HG02610 (cell line): Measurements from ENCODE around the gene PCBP2.
"Not testable (repeated sequence)": the region's sequence is repeated elsewhere in the genome, so short reads cannot be mapped to it uniquely, and the experiment has no call there.

Source experiments
- ATAC-seq: cut with Tn5 transposase; IDR thresholded peaks from one replicate; pipeline ENCODE4 v1.9.1; 2021; ENCODE audit warnings: mild to moderate bottlenecking, moderate library complexity; ENCODE audit not compliant: unreplicated experiment

Gene PCBP2

GRCh38 chr12:53468282-53468681 is 16.4 kb downstream of the PCBP2 start:
- ATAC-seq: no peak

DNA sequence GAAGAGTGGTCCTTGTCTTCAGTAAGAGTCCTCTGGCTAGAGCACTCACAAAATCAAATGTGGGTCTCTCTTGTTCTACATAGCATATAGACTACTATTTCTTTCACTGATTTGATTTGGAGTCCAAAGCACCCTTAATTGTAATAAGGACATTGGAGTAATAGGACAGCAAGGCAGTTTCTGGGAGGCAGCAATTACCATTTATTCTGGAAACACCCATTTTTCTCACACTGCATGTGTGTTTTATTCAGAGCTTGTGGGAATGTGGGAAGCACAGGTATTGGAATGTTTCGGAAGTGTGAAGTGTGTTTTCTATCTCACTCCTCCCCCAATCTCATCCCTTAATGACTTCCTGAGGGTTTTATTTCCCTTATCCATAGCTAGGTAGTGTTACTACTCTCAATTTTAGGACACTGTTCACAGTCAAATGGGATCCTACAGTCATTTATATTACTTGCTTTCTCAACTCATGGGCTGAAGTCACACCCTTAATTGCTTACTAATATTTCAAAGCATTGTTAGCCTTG is 20.2 kb downstream of the PCBP2 start:
- ATAC-seq: no peak

- ATAC-seq: no peak
These were observed 22.2 kb downstream of the PCBP2 start for GRCh38 chr12:53474077-53474476.

DNA sequence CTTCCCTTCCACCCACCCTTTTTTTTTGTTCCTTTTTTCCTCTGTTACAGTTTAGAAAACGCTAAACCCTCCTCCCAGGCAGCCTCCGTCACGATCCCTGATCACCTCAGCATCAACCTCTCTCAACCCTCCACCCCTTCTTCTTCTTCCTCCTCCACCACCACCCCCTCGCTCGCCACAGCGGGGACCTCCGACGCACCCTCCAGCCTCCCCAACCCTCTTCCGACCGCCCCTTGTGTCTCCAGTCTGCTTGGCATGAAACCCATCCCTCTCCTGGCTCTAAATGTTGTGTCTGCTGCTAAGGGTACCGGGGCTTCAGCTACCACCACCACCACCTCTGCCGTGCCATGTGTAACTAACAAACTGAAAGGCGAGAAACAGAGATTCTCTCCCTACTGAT is 22.9 kb downstream of the PCBP2 start:
- no peak for ATAC-seq

- ATAC-seq: no peak
These were observed 24.9 kb downstream of the PCBP2 start for GRCh38 chr12:53476769-53477209.

DNA sequence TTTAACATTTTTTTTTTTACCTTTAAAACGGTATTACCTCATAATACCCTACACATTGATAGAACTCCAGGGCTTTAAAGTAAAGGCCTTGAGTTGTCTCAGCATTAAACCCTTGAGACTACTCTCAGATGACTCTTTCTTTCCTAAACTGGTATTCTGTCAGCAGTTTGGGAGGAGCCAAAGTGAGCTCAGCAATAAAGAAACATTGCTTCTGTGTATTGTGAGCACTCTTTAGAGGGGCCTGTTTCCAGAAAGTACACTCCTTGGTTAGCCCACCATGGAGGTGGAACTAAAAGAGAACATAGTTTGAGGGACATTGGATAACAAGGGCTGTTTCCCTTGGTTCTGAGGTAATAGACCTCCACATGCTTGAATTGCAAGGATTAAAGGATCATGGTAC is 27.0 kb downstream of the PCBP2 start:
- ATAC-seq: no peak

GRCh38 chr12:53479331-53479730 is 27.4 kb downstream of the PCBP2 start:
- ATAC-seq: no peak

DNA sequence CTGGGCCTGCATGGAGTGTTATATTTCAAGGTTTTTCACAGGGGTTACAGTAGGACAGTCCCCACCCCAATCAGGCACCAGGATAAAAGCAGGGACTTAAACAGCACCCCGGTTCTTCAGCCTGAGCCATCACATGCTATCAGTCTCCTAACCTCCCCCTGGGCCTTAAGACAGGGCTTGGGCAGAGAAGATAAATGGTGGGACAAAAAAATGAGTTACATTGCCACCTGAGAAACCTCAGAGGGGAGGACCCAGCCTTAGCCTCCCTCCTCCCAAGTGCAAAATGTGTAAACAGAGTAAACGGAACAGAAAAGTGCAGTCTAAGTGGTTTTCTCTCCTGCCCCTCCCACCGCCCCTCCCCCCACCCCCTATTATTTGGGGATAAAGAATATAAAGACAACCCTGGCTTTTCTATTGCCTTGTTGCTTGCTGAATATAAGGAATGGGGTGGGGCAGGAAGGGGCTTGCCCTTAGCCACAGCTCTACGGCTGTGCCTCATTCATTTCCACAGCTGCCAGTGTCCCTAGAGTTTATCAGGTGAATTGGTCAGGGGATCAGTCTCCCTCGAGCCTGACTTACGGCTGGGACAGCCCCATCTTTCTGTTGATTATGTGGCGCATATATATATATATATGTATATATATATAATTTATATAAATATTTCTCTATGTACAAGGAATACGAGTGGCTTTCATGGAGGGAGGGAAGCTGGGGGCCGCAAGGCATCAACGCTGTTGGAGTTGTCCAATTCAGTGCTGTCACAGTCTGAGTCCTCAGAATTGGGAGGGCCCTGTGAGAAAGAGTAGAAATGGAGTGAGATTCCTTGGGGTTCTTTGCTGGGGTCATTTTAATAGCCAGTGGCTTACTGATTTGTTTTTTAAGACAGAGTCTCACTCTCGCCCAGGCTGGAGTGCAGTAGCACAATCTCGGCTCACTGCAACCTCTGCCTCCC is 28.9 kb downstream of the PCBP2 start:
- ATAC-seq: no peak

- ATAC-seq: not testable (repeated sequence)
These were observed 29.6 kb downstream of the PCBP2 start for GRCh38 chr12:53481458-53481857.

GRCh38 chr12:53481939-53482586 is 30.2 kb downstream of the PCBP2 start:
- no peak for ATAC-seq

- ATAC-seq: no peak
These were observed 30.8 kb downstream of the PCBP2 start for GRCh38 chr12:53482626-53483168.

DNA sequence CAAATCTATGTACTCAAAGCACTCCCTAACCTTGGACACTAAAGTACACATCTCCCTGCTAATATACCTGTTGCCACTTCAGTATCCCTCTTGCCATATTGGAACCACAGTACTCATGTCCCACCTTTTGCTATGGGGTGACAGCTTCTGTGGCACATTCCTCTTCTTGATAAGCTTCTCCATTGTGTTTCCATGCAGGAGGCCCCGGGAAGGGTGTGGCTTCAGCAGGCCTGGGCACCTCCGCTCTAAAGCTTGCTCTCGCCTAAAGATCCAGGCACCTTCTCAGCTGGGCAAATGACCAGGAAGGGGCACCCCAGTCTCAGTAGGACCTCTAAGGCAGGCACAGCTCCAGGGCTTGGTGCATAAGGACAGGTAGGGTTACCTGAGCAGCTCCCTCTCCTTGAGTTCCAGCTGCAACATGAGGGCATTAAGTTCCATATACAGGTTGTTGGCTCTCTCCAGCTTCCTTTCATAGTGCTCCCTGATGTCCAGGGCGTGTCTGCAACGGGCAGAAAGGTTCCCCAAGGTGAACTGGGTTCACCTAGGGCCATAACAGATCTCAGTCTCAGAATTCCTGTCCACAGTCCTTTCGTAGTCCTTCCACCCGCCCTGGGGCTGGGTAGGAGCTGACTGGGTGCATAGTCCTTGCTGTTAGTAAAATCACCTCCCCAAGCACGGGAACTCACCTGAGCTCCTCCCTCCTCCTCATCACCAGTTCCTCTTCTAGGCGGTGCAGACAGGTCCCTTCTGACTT is 31.5 kb downstream of the PCBP2 start:
- no peak for ATAC-seq

DNA sequence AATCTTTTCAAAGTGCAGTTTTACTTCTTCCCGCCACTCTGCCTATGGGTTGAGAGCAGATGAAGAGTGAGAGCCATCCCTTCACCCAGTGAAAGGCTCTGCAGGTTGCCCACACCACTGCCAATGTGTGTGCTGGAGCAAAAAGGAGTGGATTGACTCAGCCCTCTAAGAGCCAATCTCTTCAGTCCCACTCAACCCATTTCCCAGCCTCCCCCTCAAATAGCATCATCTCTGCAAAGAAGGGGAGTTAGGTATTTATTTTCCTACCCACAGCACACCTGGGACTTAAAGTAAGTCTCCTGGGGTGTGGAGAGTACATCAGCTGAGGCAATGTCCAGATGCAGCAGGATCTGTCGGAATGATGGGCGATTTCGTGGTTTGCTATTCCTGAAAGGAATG is 32.1 kb downstream of the PCBP2 start:
- ATAC-seq: no peak

- no peak for ATAC-seq
These were observed 33.0 kb downstream of the PCBP2 start for GRCh38 chr12:53484686-53485575.

DNA sequence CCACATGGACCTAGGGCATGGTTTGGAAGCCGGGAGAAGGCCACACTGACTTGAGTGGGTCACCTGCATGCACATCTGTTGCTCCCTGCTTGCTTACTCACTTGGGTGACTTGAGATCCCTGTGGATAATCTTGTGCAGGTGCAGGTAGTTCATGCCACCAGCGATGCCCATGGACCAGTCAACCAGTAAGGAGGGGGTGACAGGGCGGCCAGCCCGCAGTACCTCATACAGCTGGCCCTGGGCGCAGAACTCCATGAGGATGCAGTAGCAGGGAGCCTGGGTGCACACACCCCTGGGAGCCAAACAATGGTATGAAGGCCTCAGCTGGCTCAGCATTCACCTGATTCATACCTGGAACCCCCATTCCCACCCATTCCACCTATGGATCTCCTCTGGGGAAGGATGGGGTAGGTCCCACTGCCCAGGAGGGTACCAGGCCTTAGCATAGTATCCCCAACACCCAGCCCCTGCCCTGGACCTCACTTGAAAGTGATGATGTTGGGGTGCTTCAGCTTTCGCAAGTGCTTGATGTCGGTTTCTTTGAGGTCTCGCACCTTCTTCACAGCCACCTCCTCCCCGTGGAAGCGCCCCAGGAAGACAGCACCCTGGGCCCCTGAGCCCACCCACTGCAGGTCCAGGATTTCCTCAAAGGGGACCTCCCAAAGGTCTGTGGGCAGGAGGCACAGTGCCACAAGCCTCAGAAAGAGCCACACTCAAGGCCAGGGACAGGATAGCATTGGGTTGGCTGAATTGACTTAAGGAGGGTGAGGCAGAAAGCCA is 34.2 kb downstream of the PCBP2 start:
- no peak for ATAC-seq

- ATAC-seq: no peak
These were observed 35.0 kb downstream of the PCBP2 start for GRCh38 chr12:53486736-53487487.

DNA sequence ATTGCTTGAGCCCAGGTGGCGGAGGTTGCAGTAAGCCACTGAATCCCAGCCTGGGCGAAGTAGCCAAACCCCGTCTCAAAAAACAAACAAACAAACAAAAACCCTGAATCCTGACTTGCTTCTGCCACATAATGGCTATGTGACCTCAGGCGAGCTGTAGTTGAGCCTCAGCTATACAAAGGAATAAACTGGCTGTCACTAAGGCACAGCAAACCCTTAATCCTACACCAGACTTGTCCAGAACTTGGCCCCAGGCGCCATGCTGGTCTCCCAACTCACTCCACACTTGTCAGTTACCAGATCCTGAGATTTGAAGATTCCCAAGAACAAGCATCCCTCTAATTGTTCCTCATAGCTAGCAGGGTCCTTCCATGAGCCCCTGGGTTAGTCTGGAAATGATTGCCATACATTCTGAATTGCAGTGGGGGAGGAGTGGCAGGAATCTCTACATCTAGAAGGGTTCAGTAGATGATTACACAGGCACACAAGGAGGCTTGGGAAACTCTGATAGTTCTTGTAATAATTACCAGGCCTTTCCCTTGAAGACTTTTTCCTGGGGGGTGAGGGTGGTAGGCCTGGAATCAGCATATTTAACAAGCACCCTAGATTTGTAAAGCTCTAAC is 37.5 kb downstream of the PCBP2 start:
- no peak for ATAC-seq

DNA sequence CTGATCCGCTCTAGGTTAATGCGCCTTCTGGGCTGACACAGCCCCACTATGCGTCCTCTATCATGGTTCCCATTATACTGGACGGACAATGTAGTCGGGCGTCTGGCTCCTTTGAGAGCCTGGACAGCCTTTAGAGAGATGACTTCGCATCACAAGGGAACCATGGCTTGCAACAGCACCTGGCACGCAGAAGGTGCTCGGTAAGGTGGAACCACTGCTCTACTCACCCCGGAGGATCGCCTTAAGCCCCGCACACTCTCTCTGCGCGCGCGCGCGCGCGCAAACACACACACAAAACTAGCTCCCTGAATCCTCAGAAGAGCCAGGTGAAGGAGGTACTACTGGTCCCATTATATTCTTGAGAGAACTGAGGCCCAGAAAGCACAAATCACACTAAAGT is 40.3 kb downstream of the PCBP2 start:
- no peak for ATAC-seq
